GM10266 (cell line): ENCODE measurements around the gene IFT25.

ENCODE experiments used
- DNase-seq: peaks from one replicate; pipeline ENCODE4 v3.0.0; 2012; ENCODE audit errors: extremely low spot score
- CTCF ChIP-seq: IDR thresholded peaks from 2 replicates; pipeline ENCODE4 v1.5.1; 2012; ENCODE audit warnings: mild to moderate bottlenecking, low read depth; ENCODE audit not compliant: control insufficient read depth, insufficient read depth; ENCODE audit errors: missing control alignments

The IFT25 gene

GRCh38 chr1:53905509-53905908, 40.0 kb downstream of the IFT25 start:
- no peak for TF ChIP-seq CTCF
- DNase-seq, result no peak

GRCh38 chr1:53902235-53903138, 43.0 kb downstream of the IFT25 start:
- no peak for DNase-seq
- TF ChIP-seq CTCF, result no peak

GRCh38 chr1:53899708-53900107, 45.8 kb downstream of the IFT25 start:
- TF ChIP-seq CTCF, result no peak
- DNase-seq, result no peak

- DNase-seq, result no peak
- TF ChIP-seq CTCF, result no peak
Observed at GRCh38 chr1:53899206-53899628, 46.3 kb downstream of the IFT25 start.

GRCh38 chr1:53896635-53897229, 48.8 kb downstream of the IFT25 start:
- TF ChIP-seq CTCF, result no peak
- DNase-seq, result no peak

GRCh38 chr1:53895421-53895820, 50.1 kb downstream of the IFT25 start:
- DNase-seq, result no peak
- TF ChIP-seq CTCF, result no peak

GRCh38 chr1:53894644-53895043, 50.9 kb downstream of the IFT25 start:
- DNase-seq, result no peak
- no peak for TF ChIP-seq CTCF
